Measurements from ENCODE around the gene LRRK1. TPM values are rescaled to one million over a fixed set of nuclear protein-coding genes. Genes with fewer than 3 reads are reported as not detected.
"Not testable (repeated sequence)": the region's sequence is repeated elsewhere in the genome, so short reads cannot be mapped to it uniquely, and the experiment has no call there.

Gene LRRK1
- total and polyA plus RNA-seq, 2 donors (not counting 1 experiment from before 2014, with no cell fraction given), result 19.8 to 53.0 TPM

GRCh38 chr15:101071651-101072050 is 152.5 kb downstream of the LRRK1 start:
- no peak for TF ChIP-seq CTCF (IDR thresholded peaks at IDR 0.05)
- TF ChIP-seq EZH2 (IDR thresholded peaks at IDR 0.05; ENCODE audit: borderline replicate concordance, insufficient read depth, low read depth, low read length, poor library complexity, severe bottlenecking), result no peak
- ChIA-PET POLR2A (no interaction called here), CTCF (no interaction called here)
- intact Hi-C loops (cut with micrococcal nuclease), result no loop called here
- Histone ChIP-seq H3K36me3 (replicated peaks in 1 of 2; ENCODE audit: control extremely low read depth in 1 of 2, control insufficient read depth in 1 of 2, extremely low read depth in 1 of 2, insufficient read depth in 2 of 2, low read length in 1 of 2) (peaks cover 3 to 10% of the 10 kb centered on the region in 2 experiments), H3K4me2 (replicated peaks; ENCODE audit: low read depth, low read length, poor library complexity, severe bottlenecking) (no peak overlapping the region), H3K27ac (ENCODE audit: low read length in 2 of 2) (no peak overlapping the region), H4K20me1 (ENCODE audit: control insufficient read depth, insufficient read depth, low read length, poor library complexity, severe bottlenecking) (no peaks in the 10 kb centered on the region), H2AFZ (ENCODE audit: insufficient read depth, low read depth, low read length, poor library complexity, severe bottlenecking) (no peak overlapping the region), H3K4me3 (ENCODE audit: control extremely low read depth in 1 of 5, extremely low read depth in 1 of 5, insufficient read depth in 1 of 5, low read depth in 2 of 5, low read length in 4 of 5) (no peak overlapping the region), H3K27me3 (replicated peaks in 1 of 4; ENCODE audit: control extremely low read depth in 1 of 4, control insufficient read depth in 3 of 4, insufficient read depth in 4 of 4, low read length in 3 of 4) (no peaks in the 10 kb centered on the region), H3K4me1 (ENCODE audit: control insufficient read depth in 2 of 2, insufficient read depth in 2 of 2, low read length in 2 of 2) (no peaks in the 10 kb centered on the region), H3K79me2 (ENCODE audit: control insufficient read depth, insufficient read depth, low read length) (no peaks in the 10 kb centered on the region), H3K9me3 (ENCODE audit: control extremely low read depth in 1 of 3, control insufficient read depth in 2 of 3, insufficient read depth in 1 of 3, low read length in 2 of 3) (no peaks in the 10 kb centered on the region), H3K9ac (ENCODE audit: low read length) (no peak overlapping the region)
- no peaks in the 10 kb centered on the region for H3K27me3 Mint-ChIP-seq
- WGBS (ENCODE audit: insufficient coverage), result 96% methylated on average over 8 of the region's 10 CpGs
- no peak for ATAC-seq (ENCODE audit: low read depth)
- no peak overlapping the region for H3K27ac Mint-ChIP-seq
- H3K9me3 Mint-ChIP-seq (ENCODE audit: insufficient read depth), result no peaks in the 10 kb centered on the region
- no peak for DNase-seq
- no peak overlapping the region for H3K4me3 Mint-ChIP-seq
- H3K4me1 Mint-ChIP-seq, result no peaks in the 10 kb centered on the region

- H3K4me3 Mint-ChIP-seq; CTCF ChIA-PET; H3K4me2 ChIP-seq (replicated peaks; ENCODE audit: low read depth, low read length, poor library complexity, severe bottlenecking); H3K9me3 ChIP-seq (ENCODE audit: control extremely low read depth in 1 of 3, control insufficient read depth in 2 of 3, insufficient read depth in 1 of 3, low read length in 2 of 3); DNase-seq; H3K4me1 ChIP-seq (ENCODE audit: control insufficient read depth in 2 of 2, insufficient read depth in 2 of 2, low read length in 2 of 2); H3K9me3 Mint-ChIP-seq (ENCODE audit: insufficient read depth); intact Hi-C loops (cut with micrococcal nuclease); H4K20me1 ChIP-seq (ENCODE audit: control insufficient read depth, insufficient read depth, low read length, poor library complexity, severe bottlenecking); H3K27me3 Mint-ChIP-seq; H3K79me2 ChIP-seq (ENCODE audit: control insufficient read depth, insufficient read depth, low read length); ATAC-seq (ENCODE audit: low read depth); H3K4me3 ChIP-seq (ENCODE audit: control extremely low read depth in 1 of 5, extremely low read depth in 1 of 5, insufficient read depth in 1 of 5, low read depth in 2 of 5, low read length in 4 of 5); H3K27ac ChIP-seq (ENCODE audit: low read length in 2 of 2); H3K4me1 Mint-ChIP-seq; POLR2A ChIA-PET; H3K27ac Mint-ChIP-seq; H3K27me3 ChIP-seq (replicated peaks in 1 of 4; ENCODE audit: control extremely low read depth in 1 of 4, control insufficient read depth in 3 of 4, insufficient read depth in 4 of 4, low read length in 3 of 4); H3K9ac ChIP-seq (ENCODE audit: low read length); H2AFZ ChIP-seq (ENCODE audit: insufficient read depth, low read depth, low read length, poor library complexity, severe bottlenecking): not testable (repeated sequence)
- 100% methylated on average over 2 of the region's 4 CpGs for WGBS (ENCODE audit: insufficient coverage)
- peaks cover 3 to 10% of the 10 kb centered on the region in 2 experiments for H3K36me3 ChIP-seq (replicated peaks in 1 of 2; ENCODE audit: control extremely low read depth in 1 of 2, control insufficient read depth in 1 of 2, extremely low read depth in 1 of 2, insufficient read depth in 2 of 2, low read length in 1 of 2)
These were observed 153.1 kb downstream of the LRRK1 start for GRCh38 chr15:101072235-101072634.

- ATAC-seq (ENCODE audit: low read depth); H3K4me3 ChIP-seq (ENCODE audit: control extremely low read depth in 1 of 5, extremely low read depth in 1 of 5, insufficient read depth in 1 of 5, low read depth in 2 of 5, low read length in 4 of 5); H3K79me2 ChIP-seq (ENCODE audit: control insufficient read depth, insufficient read depth, low read length); intact Hi-C loops (cut with micrococcal nuclease); H3K4me3 Mint-ChIP-seq; H3K9ac ChIP-seq (ENCODE audit: low read length); H3K9me3 Mint-ChIP-seq (ENCODE audit: insufficient read depth); H3K4me1 Mint-ChIP-seq; H3K36me3 ChIP-seq (replicated peaks in 1 of 2; ENCODE audit: control extremely low read depth in 1 of 2, control insufficient read depth in 1 of 2, extremely low read depth in 1 of 2, insufficient read depth in 2 of 2, low read length in 1 of 2); H3K27ac ChIP-seq (ENCODE audit: low read length in 2 of 2); H4K20me1 ChIP-seq (ENCODE audit: control insufficient read depth, insufficient read depth, low read length, poor library complexity, severe bottlenecking); H3K4me2 ChIP-seq (replicated peaks; ENCODE audit: low read depth, low read length, poor library complexity, severe bottlenecking); CTCF ChIA-PET; DNase-seq; H3K9me3 ChIP-seq (ENCODE audit: control extremely low read depth in 1 of 3, control insufficient read depth in 2 of 3, insufficient read depth in 1 of 3, low read length in 2 of 3); H3K27me3 Mint-ChIP-seq; H3K4me1 ChIP-seq (ENCODE audit: control insufficient read depth in 2 of 2, insufficient read depth in 2 of 2, low read length in 2 of 2); H2AFZ ChIP-seq (ENCODE audit: insufficient read depth, low read depth, low read length, poor library complexity, severe bottlenecking); H3K27ac Mint-ChIP-seq; H3K27me3 ChIP-seq (replicated peaks in 1 of 4; ENCODE audit: control extremely low read depth in 1 of 4, control insufficient read depth in 3 of 4, insufficient read depth in 4 of 4, low read length in 3 of 4); POLR2A ChIA-PET: not testable (repeated sequence)
- 94% methylated on average over 4 of the region's 15 CpGs for WGBS (ENCODE audit: insufficient coverage)
These were observed 158.9 kb downstream of the LRRK1 start for GRCh38 chr15:101077806-101078668.
